H1 (cell line): ENCODE results near the gene SEMA7A. TPM values are rescaled to one million over a fixed set of nuclear protein-coding genes. Genes with fewer than 3 reads are reported as not detected.

Experiments used
- CTCF ChIA-PET: fragments of 300-600 bp; sonication (Branson Sonifier 250); formaldehyde crosslinking; loops from one replicate; lab custom pipeline; 2021; ENCODE audit not compliant: partially characterized antibody; lab: Charles Lee
- POLR2A ChIA-PET: fragments of 300-600 bp; sonication (Branson Sonifier 250); formaldehyde crosslinking; loops from one replicate; lab custom pipeline; 2021; ENCODE audit warnings: inconsistent platforms; ENCODE audit not compliant: partially characterized antibody; lab: Charles Lee
- DNase-seq, 2 experiments: peaks; one replicate each; pipeline versions ENCODE4 v3.0.0 to v3.0.0-alpha.2; 2010 to 2022; ENCODE audit warnings: low spot score in 2 of 2, low read depth in 1 of 2, mixed read lengths in 1 of 2
- FAIRE-seq: peaks from 2 replicates; lab custom pipeline; 2011; peaks lifted over from hg19 to GRCh38; lab: Jason Lieb, UNC
- H2AFZ ChIP-seq: 2 replicates; pipeline ENCODE4 v1.8.1; 2012; ENCODE audit warnings: low read length, inconsistent platforms
- H2AK5ac ChIP-seq: 2 replicates; pipeline ENCODE4 v1.6.1; 2013; ENCODE audit warnings: low read depth, low read length
- H2BK120ac ChIP-seq: replicated peaks from 2 replicates; pipeline ENCODE3; 2013; ENCODE audit warnings: low read depth, low read length, inconsistent platforms
- H2BK12ac ChIP-seq: 2 replicates; pipeline ENCODE4 v1.6.1; 2013; ENCODE audit warnings: low read depth, low read length
- H2BK15ac ChIP-seq: 2 replicates; pipeline ENCODE4 v1.6.1; 2013; ENCODE audit warnings: low read length
- H2BK20ac ChIP-seq: 2 replicates; pipeline ENCODE4 v1.6.1; 2013; ENCODE audit warnings: low read length
- H2BK5ac ChIP-seq: 2 replicates; pipeline ENCODE4 v1.6.1; 2013; ENCODE audit warnings: low read depth, low read length
- H3K14ac ChIP-seq: 2 replicates; pipeline ENCODE4 v1.6.1; 2013; ENCODE audit warnings: inconsistent platforms; ENCODE audit not compliant: insufficient read length
- H3K18ac ChIP-seq: 2 replicates; pipeline ENCODE4 v1.6.1; 2013; ENCODE audit warnings: low read length; ENCODE audit errors: extremely low read depth
- H3K23ac ChIP-seq: 2 replicates; pipeline ENCODE4 v1.6.1; 2013; ENCODE audit warnings: inconsistent platforms; ENCODE audit not compliant: insufficient read length
- H3K23me2 ChIP-seq: 2 replicates; pipeline ENCODE4 v1.6.1; 2013; ENCODE audit warnings: low read depth, low read length
- H3K27ac ChIP-seq: 2 replicates; pipeline ENCODE4 v1.6.1; 2011; ENCODE audit warnings: low read depth, low read length, inconsistent platforms
- H3K27me3 ChIP-seq, 4 experiments: replicated peaks in 1 of 4; 1 replicate in 1 of 4; 2 replicates in 3 of 4; pipeline versions ENCODE4 v1.6.1 to v1.8.1; 2011 to 2013; ENCODE audit warnings: low read length in 3 of 4, mild to moderate bottlenecking in 3 of 4, inconsistent platforms in 2 of 4, mixed read lengths in 2 of 4, moderate library complexity in 1 of 4; ENCODE audit not compliant: control insufficient read depth in 3 of 4, insufficient read depth in 3 of 4; ENCODE audit errors: extremely low read depth in 1 of 4
- H3K36me3 ChIP-seq, 4 experiments: 2 replicates each; pipeline versions ENCODE4 v1.6.1 to v1.8.1; 2011 to 2013; ENCODE audit warnings: mild to moderate bottlenecking in 4 of 4, low read length in 3 of 4, moderate library complexity in 2 of 4, control low read depth in 1 of 4, inconsistent platforms in 1 of 4; ENCODE audit not compliant: insufficient read depth in 4 of 4, control insufficient read depth in 2 of 4
- H3K4ac ChIP-seq: replicated peaks from 2 replicates; pipeline ENCODE3; 2013; ENCODE audit warnings: low read length, low read depth, mixed read lengths, inconsistent platforms; ENCODE audit not compliant: insufficient read length
- H3K4me1 ChIP-seq, 4 experiments: replicated peaks in 1 of 4; 1 replicate in 1 of 4; 2 replicates in 3 of 4; pipeline versions ENCODE4 v1.6.1 to v1.8.1; 2011 to 2013; ENCODE audit warnings: low read length in 3 of 4, inconsistent platforms in 2 of 4, mixed read lengths in 1 of 4; ENCODE audit not compliant: insufficient read depth in 4 of 4, control insufficient read depth in 3 of 4
- H3K4me2 ChIP-seq, 2 experiments: 2 replicates each; pipeline versions ENCODE4 v1.6.1 to v1.8.1; 2011 to 2013; ENCODE audit warnings: low read depth in 2 of 2, low read length in 2 of 2, control low read depth in 1 of 2, inconsistent platforms in 1 of 2, mild to moderate bottlenecking in 1 of 2; ENCODE audit not compliant: insufficient read depth in 1 of 2
- H3K4me3 ChIP-seq, 4 experiments: fragments of 200-600, 300-600 bp in 1 of 4; sonication (generic), shearing (Covaris generic), sonication (Bioruptor Twin) in 1 of 4; 2 replicates each; pipeline versions ENCODE4 v1.5.1 to v1.8.1; 2011 to 2016; ENCODE audit warnings: low read length in 4 of 4, low read depth in 3 of 4, control low read depth in 2 of 4, inconsistent platforms in 2 of 4, mild to moderate bottlenecking in 2 of 4, mixed read lengths in 1 of 4, moderate library complexity in 1 of 4; ENCODE audit not compliant: insufficient read depth in 2 of 4; ENCODE audit errors: extremely low read depth in 1 of 4
- H3K56ac ChIP-seq: replicated peaks from 2 replicates; pipeline ENCODE3; 2013; ENCODE audit warnings: low read depth, mild to moderate bottlenecking, mixed read lengths, low read length, inconsistent platforms; ENCODE audit not compliant: insufficient read length
- H3K79me1 ChIP-seq: 2 replicates; pipeline ENCODE4 v1.6.1; 2013; ENCODE audit warnings: low read depth, low read length, control low read depth
- H3K79me2 ChIP-seq, 2 experiments: 2 replicates each; pipeline versions ENCODE4 v1.6.1 to v1.8.1; 2012 to 2013; ENCODE audit warnings: low read length in 2 of 2, mild to moderate bottlenecking in 2 of 2, inconsistent platforms in 1 of 2; ENCODE audit not compliant: insufficient read depth in 2 of 2, control insufficient read depth in 1 of 2
- H3K9ac ChIP-seq, 4 experiments: replicated peaks in 1 of 4; 1 replicate in 1 of 4; 2 replicates in 3 of 4; pipeline versions ENCODE4 v1.6.1 to v1.8.1; 2011 to 2013; ENCODE audit warnings: low read depth in 3 of 4, low read length in 3 of 4, control low read depth in 2 of 4, mild to moderate bottlenecking in 2 of 4, moderate library complexity in 2 of 4, inconsistent platforms in 1 of 4; ENCODE audit errors: extremely low read depth in 1 of 4
- H3K9me3 ChIP-seq, 2 experiments: 2 replicates each; pipeline versions ENCODE4 v1.6.1 to v1.8.1; 2012 to 2013; ENCODE audit warnings: mild to moderate bottlenecking in 2 of 2, moderate library complexity in 2 of 2, control low read depth in 1 of 2, inconsistent platforms in 1 of 2, low read depth in 1 of 2, low read length in 1 of 2, mixed read lengths in 1 of 2; ENCODE audit not compliant: insufficient read depth in 2 of 2
- H4K20me1 ChIP-seq, 2 experiments: replicated peaks in 1 of 2; 2 replicates each; pipeline versions ENCODE3 to v1.8.1; 2011 to 2013; ENCODE audit warnings: inconsistent platforms in 2 of 2, low read length in 2 of 2, mild to moderate bottlenecking in 1 of 2; ENCODE audit not compliant: insufficient read depth in 2 of 2, control insufficient read depth in 1 of 2
- H4K5ac ChIP-seq: 2 replicates; pipeline ENCODE4 v1.6.1; 2013; ENCODE audit warnings: low read length, low read depth, mixed read lengths, inconsistent platforms; ENCODE audit not compliant: insufficient read length
- H4K8ac ChIP-seq: 2 replicates; pipeline ENCODE4 v1.8.0; 2013; ENCODE audit warnings: mild to moderate bottlenecking, moderate library complexity, low read length, inconsistent platforms; ENCODE audit not compliant: insufficient read depth; ENCODE audit errors: extremely low read depth
- H4K91ac ChIP-seq: replicated peaks from 2 replicates; pipeline ENCODE3; 2013; ENCODE audit warnings: low read length, mixed read lengths, inconsistent platforms; ENCODE audit not compliant: insufficient read length
- GABPA ChIP-seq: IDR thresholded peaks from 2 replicates; pipeline ENCODE4 v1.6.1; 2011; ENCODE audit warnings: mild to moderate bottlenecking, low read length, moderate library complexity, borderline replicate concordance; ENCODE audit not compliant: insufficient read depth
- JUN ChIP-seq: IDR thresholded peaks from 2 replicates; pipeline ENCODE4 v1.6.1; 2011; ENCODE audit warnings: low read depth, mild to moderate bottlenecking, improper control_type of control experiment, low read length
- RBBP5 ChIP-seq: IDR thresholded peaks from 2 replicates; pipeline ENCODE4 v1.7.1; 2012; ENCODE audit warnings: low read depth, mild to moderate bottlenecking, inconsistent platforms, low read length, moderate library complexity, borderline replicate concordance
- RNF2 ChIP-seq: fragments of 200-900, 300-1000 bp; sonication (generic); IDR thresholded peaks from 2 replicates; pipeline ENCODE4 v1.7.1; 2016; ENCODE audit warnings: borderline replicate concordance, low read depth, mild to moderate bottlenecking, antibody characterized with exemption, low read length; ENCODE audit not compliant: poor library complexity, severe bottlenecking; ENCODE audit errors: missing control alignments
- SIRT6 ChIP-seq: IDR thresholded peaks from one replicate; pipeline ENCODE4 v1.7.1; 2012; ENCODE audit warnings: low read length, inconsistent platforms
- WGBS, 2 experiments: shearing (Covaris generic) in 1 of 2; methylation state at CpG; one replicate each; pipeline versions ENCODE4 v1.1.6 to v1.1.7; 2013 to 2015; ENCODE audit warnings: low lambda C conversion rate in 2 of 2, mixed read lengths in 2 of 2, inconsistent platforms in 1 of 2, low coverage in 1 of 2, missing lambda C conversion rate in 1 of 2; ENCODE audit not compliant: insufficient replicate concordance in 2 of 2, insufficient coverage in 1 of 2, insufficient read length in 1 of 2; ENCODE audit errors: extremely low coverage in 1 of 2, missing lambda C conversion rate in 1 of 2; 5-methylcytosine and 5-hydroxymethylcytosine counted together
- polyA plus RNA-seq, 7 experiments: library from polyadenylated mRNA; depleted of rRNA in 3 of 7; stranded (reverse) in 5 of 7; unstranded in 2 of 7; fragments of >200 nt in 5 of 7; fragments of 200-250 nt in 2 of 7; gene quantifications; 1 replicate in 5 of 7; 2 replicates in 1 of 7; 4 replicates in 1 of 7; pipeline versions ENCODE4 v1.2.1 to v1.2.3, GENCODE V29; 2011 to 2013; ENCODE audit warnings: missing spikeins in 2 of 7, mixed read lengths in 2 of 7
- total RNA-seq: library from RNA; stranded (reverse); fragmentation: NEBNext Ultra II Directional; extraction: Animal tissue kit (Norgen Biotek cat#: 25700); gene quantifications from 2 replicates; pipeline ENCODE4 v1.2.1, GENCODE V29; 2021

Gene SEMA7A
- total and polyA plus RNA-seq, 2 of the 8 experiments (the other 6 are each of a cell fraction or from before 2014, with no cell fraction given): 10.7 to 15.0 TPM

DNA sequence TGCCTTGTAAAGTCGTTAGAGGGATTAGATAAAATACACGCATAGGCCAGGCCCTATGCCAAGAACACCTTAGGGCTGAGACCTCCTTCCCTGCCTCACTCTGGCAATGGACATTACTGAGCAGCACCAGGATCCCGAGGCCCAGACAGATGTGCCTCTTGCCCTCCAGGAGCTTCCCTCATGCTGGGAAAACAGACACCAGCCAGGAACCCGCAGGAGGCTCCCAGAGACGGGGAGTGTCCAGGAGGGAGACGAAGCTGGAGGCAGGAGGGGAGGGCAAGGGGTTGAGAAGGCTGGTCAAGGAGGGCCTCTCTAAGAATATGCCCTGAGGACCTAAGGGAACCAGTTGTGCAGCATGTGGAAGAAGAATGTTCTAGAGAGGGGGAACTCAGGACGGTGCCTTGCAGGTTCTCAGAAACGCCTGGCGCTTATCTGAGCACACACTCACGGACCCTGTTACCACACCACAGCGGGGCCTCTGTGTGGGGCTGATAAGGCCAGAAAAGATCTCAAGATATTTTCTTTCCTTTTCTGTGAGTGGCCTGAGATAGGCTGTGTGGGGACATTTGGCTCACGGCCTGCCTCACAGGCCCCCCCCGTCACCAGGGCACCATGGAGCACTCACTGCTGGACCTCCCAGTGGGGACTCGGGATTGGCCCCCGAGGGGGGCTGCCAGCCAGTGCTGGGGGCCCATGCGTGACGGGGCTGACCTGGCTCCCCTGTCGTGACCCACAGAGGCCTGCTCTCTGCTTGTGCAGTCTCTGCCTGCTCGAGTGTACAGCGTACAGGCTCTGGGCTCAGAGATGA lies 44.3 kb downstream of the SEMA7A start:
- Histone ChIP-seq H3K4me3 (no peak overlapping the region), H2BK12ac (peak overlapping the region; percentile 68; the same call in 1 of the 2 replicates), H3K14ac (no peak overlapping the region), H2AK5ac (no peak overlapping the region), H3K4me2 (no peak overlapping the region), H2BK5ac (no peak overlapping the region), H2BK15ac (no peak overlapping the region), H2AFZ (no peak overlapping the region), H3K4me1 (peaks cover 0 to 18% (median 9%) of the 10 kb centered on the region in 4 experiments; a peak in 5 of 7 replicates), H3K9me3 (no peaks in the 10 kb centered on the region), H3K27me3 (no peaks in the 10 kb centered on the region), H3K79me2 (no peaks in the 10 kb centered on the region), H3K18ac (no peak overlapping the region), H4K5ac (no peak overlapping the region), H3K56ac (no peak overlapping the region), H3K79me1 (no peaks in the 10 kb centered on the region), H3K36me3 (no peaks in the 10 kb centered on the region), H2BK20ac (no peak overlapping the region), H3K4ac (no peak overlapping the region), H4K91ac (no peak overlapping the region), H3K23me2 (no peaks in the 10 kb centered on the region), H3K9ac (no peak overlapping the region), H3K27ac (no peak overlapping the region), H4K20me1 (no peaks in the 10 kb centered on the region), H2BK120ac (no peak overlapping the region), H3K23ac (no peak overlapping the region), H4K8ac (no peak overlapping the region)
- DNase-seq: no peak
- 90% methylated on average over 20 of the region's 20 CpGs; no CpG with 5 or more reads in 1 of the 2 experiments for WGBS, 2 experiments
- POLR2A ChIA-PET: interaction anchor here (1.0 to 2.2 kb wide), 2 partner anchors 13 to 71 kb away, joined by 3 to 6 read pairs; partner anchors contain the start of gene UBL7
- CTCF ChIA-PET: interaction anchor here (0.6 to 36.8 kb wide), 11 partner anchors 11 to 99 kb away, joined by 3 to 1311 read pairs (median 6); partner anchors contain the start of gene SEMA7A
- no peak for FAIRE-seq
- TF ChIP-seq GABPA: no peak
- no peak for TF ChIP-seq SIRT6
- TF ChIP-seq RNF2: no peak
- TF ChIP-seq JUN: no peak
- TF ChIP-seq RBBP5: no peak
